PC-9 (cell line): ENCODE measurements around the gene CD99L2. TPM values are rescaled to one million over a fixed set of nuclear protein-coding genes. Genes with fewer than 3 reads are reported as not detected.

Source experiments
- BruUV-seq: library from RNA; stranded (reverse); fragments of 400-500 nt; replicated peaks from 2 replicates; lab custom pipeline; 2021; lab: Mats Ljungman, UMichigan
- CTCF ChIA-PET: fragments of 300-600 bp; sonication (Branson Sonifier 250); formaldehyde crosslinking; loops from one replicate; lab custom pipeline; 2022; ENCODE audit warnings: antibody characterized with exemption; lab: Charles Lee
- POLR2A ChIA-PET: fragments of 300-600 bp; sonication (Branson Sonifier 250); formaldehyde crosslinking; loops from one replicate; lab custom pipeline; 2022; ENCODE audit warnings: antibody characterized with exemption; ENCODE audit not compliant: unreplicated experiment; lab: Charles Lee
- DNase-seq, 2 experiments: peaks; one replicate each; pipeline versions ENCODE4 v3.0.0 to v3.0.0-alpha.2; 2015 to 2022; ENCODE audit warnings: mixed read lengths in 1 of 2
- H2AFZ ChIP-seq: fragments of 200-600 bp; sonication (generic); 2 replicates; pipeline ENCODE4 v1.8.1; 2017; ENCODE audit warnings: antibody characterized with exemption
- H3F3A ChIP-seq: fragments of 200-600 bp; sonication (generic); 2 replicates; pipeline ENCODE4 v1.8.1; 2017; ENCODE audit warnings: antibody characterized with exemption, mild to moderate bottlenecking, low read depth; ENCODE audit not compliant: insufficient read depth
- H3K27ac ChIP-seq: fragments of 200-600 bp; sonication (generic); 2 replicates; pipeline ENCODE4 v1.6.1; 2016; ENCODE audit warnings: mixed run types
- H3K27me3 ChIP-seq: fragments of 200-600 bp; sonication (generic); 2 replicates; pipeline ENCODE4 v1.6.1; 2016; ENCODE audit warnings: low read depth, mixed run types; ENCODE audit not compliant: insufficient read depth
- H3K36me3 ChIP-seq: fragments of 200-600 bp; sonication (generic); 2 replicates; pipeline ENCODE4 v1.6.1; 2016; ENCODE audit warnings: low read depth, mixed run types
- H3K4me1 ChIP-seq: fragments of 200-600 bp; sonication (generic); replicated peaks from 2 replicates; pipeline ENCODE4 v1.6.1; 2016; ENCODE audit warnings: mixed run types; ENCODE audit not compliant: insufficient read depth
- H3K4me2 ChIP-seq: fragments of 200-600 bp; sonication (generic); 2 replicates; pipeline ENCODE4 v1.6.1; 2017; ENCODE audit warnings: mixed run types
- H3K4me3 ChIP-seq: fragments of 200-600 bp; sonication (generic); 2 replicates; pipeline ENCODE4 v1.6.1; 2016; ENCODE audit warnings: mixed run types
- H3K79me2 ChIP-seq: fragments of 200-600 bp; sonication (generic); 2 replicates; pipeline ENCODE4 v1.6.1; 2017; ENCODE audit warnings: low read depth, mixed run types
- H3K9me2 ChIP-seq: fragments of 200-600 bp; sonication (generic); 2 replicates; pipeline ENCODE4 v1.8.1; 2017; ENCODE audit warnings: mild to moderate bottlenecking; ENCODE audit not compliant: insufficient read depth
- H3K9me3 ChIP-seq: fragments of 200-600 bp; sonication (generic); 2 replicates; pipeline ENCODE4 v1.8.1; 2016; ENCODE audit warnings: low read depth; ENCODE audit not compliant: insufficient read depth
- H4K20me1 ChIP-seq: fragments of 200-600 bp; sonication (generic); 2 replicates; pipeline ENCODE4 v1.8.1; 2017; ENCODE audit not compliant: insufficient read depth
- CTCF ChIP-seq: fragments of 200-600 bp; sonication (generic); conservative IDR thresholded peaks from 2 replicates; pipeline ENCODE4 v1.6.1; 2017; ENCODE audit warnings: mixed run types, antibody characterized with exemption, mild to moderate bottlenecking, moderate library complexity
- EZH2 ChIP-seq: fragments of 200-600 bp; sonication (generic); IDR thresholded peaks from 2 replicates; pipeline ENCODE4 v1.8.0; 2017; ENCODE audit warnings: antibody characterized with exemption, low read depth
- intact Hi-C: fragments of 100-400 bp; cut with micrococcal nuclease; formaldehyde crosslinking; loops from one replicate; pipeline ENCODE4 v1.10.0; 2022; ENCODE audit not compliant: unreplicated experiment
- total RNA-seq: library from RNA; stranded (reverse); gene quantifications from 2 replicates; pipeline ENCODE4 v1.2.3, GENCODE V29; 2021

Gene CD99L2
- total RNA-seq, 1 experiment from 2014 or later: 22.5 TPM

GRCh38 chrX:150935467-150935866 lies 37.0 kb upstream of the CD99L2 start:
- H4K20me1 ChIP-seq: no peaks in the 10 kb centered on the region
- H3K27me3 ChIP-seq: peaks cover 19% of the 10 kb centered on the region
- BruUV-seq: no TSS peak
- ChIA-PET POLR2A (no interaction called here), CTCF (no interaction called here)
- H2AFZ ChIP-seq: no peak overlapping the region
- no peaks in the 10 kb centered on the region for H3K4me1 ChIP-seq
- no peaks in the 10 kb centered on the region for H3K79me2 ChIP-seq
- H3K9me3 ChIP-seq: no peaks in the 10 kb centered on the region
- no peaks in the 10 kb centered on the region for H3F3A ChIP-seq
- peak in 1 of 2 experiments; percentile 55 for DNase-seq
- no peaks in the 10 kb centered on the region for H3K36me3 ChIP-seq
- H3K4me2 ChIP-seq: no peak overlapping the region
- H3K4me3 ChIP-seq: no peak overlapping the region
- H3K27ac ChIP-seq: no peak overlapping the region
- TF ChIP-seq EZH2: no peak
- TF ChIP-seq CTCF: no peak
- no peaks in the 10 kb centered on the region for H3K9me2 ChIP-seq
- intact Hi-C loops: no loop called here

DNA sequence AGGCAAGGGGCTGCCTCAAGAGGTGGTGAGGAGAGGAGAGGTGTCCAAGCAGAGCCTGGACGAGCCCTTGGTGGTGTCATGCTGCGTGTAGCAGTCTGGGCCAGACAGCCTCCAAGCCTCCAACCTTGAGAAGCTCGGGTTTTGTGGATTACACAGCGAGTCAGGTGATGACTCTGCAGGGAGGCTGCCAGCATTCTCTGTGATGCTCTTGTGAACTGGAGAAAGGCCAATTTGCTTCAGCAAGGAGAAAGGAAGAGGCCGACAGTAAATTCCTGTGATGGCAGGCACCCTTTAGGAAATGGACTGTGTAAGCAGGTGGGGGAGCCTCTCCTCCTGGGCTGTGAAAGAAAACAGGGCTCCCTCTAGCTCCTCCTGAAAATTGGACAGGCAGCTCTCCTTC lies 36.0 kb upstream of the CD99L2 start:
- Histone ChIP-seq H2AFZ (no peak overlapping the region), H3K9me2 (no peaks in the 10 kb centered on the region), H3K4me1 (no peaks in the 10 kb centered on the region), H3K4me3 (no peak overlapping the region), H3K27me3 (peaks cover 19% of the 10 kb centered on the region), H3K27ac (no peak overlapping the region), H3F3A (no peaks in the 10 kb centered on the region), H3K9me3 (no peaks in the 10 kb centered on the region), H3K79me2 (no peaks in the 10 kb centered on the region), H3K4me2 (no peak overlapping the region), H4K20me1 (no peaks in the 10 kb centered on the region), H3K36me3 (no peaks in the 10 kb centered on the region)
- intact Hi-C loops: no loop called here
- DNase-seq: no peak
- ChIA-PET POLR2A (no interaction called here), CTCF (no interaction called here)
- no TSS peak for BruUV-seq
- TF ChIP-seq CTCF: no peak

- Histone ChIP-seq H3K4me3 (no peak overlapping the region), H4K20me1 (no peaks in the 10 kb centered on the region), H3K36me3 (no peaks in the 10 kb centered on the region), H3K9me3 (no peaks in the 10 kb centered on the region), H3K27me3 (peaks cover 19% of the 10 kb centered on the region), H2AFZ (no peak overlapping the region), H3F3A (no peaks in the 10 kb centered on the region), H3K27ac (no peak overlapping the region), H3K4me1 (no peaks in the 10 kb centered on the region), H3K9me2 (no peaks in the 10 kb centered on the region), H3K4me2 (no peak overlapping the region), H3K79me2 (no peaks in the 10 kb centered on the region)
- ChIA-PET POLR2A (no interaction called here), CTCF (no interaction called here)
- intact Hi-C loops: no loop called here
- DNase-seq: no peak
- no TSS peak for BruUV-seq
- TF ChIP-seq EZH2: no peak
- no peak for TF ChIP-seq CTCF
Measured at GRCh38 chrX:150933945-150934350, 35.5 kb upstream of the CD99L2 start.
